ENCODE data around the gene PTPRS.

DNA sequence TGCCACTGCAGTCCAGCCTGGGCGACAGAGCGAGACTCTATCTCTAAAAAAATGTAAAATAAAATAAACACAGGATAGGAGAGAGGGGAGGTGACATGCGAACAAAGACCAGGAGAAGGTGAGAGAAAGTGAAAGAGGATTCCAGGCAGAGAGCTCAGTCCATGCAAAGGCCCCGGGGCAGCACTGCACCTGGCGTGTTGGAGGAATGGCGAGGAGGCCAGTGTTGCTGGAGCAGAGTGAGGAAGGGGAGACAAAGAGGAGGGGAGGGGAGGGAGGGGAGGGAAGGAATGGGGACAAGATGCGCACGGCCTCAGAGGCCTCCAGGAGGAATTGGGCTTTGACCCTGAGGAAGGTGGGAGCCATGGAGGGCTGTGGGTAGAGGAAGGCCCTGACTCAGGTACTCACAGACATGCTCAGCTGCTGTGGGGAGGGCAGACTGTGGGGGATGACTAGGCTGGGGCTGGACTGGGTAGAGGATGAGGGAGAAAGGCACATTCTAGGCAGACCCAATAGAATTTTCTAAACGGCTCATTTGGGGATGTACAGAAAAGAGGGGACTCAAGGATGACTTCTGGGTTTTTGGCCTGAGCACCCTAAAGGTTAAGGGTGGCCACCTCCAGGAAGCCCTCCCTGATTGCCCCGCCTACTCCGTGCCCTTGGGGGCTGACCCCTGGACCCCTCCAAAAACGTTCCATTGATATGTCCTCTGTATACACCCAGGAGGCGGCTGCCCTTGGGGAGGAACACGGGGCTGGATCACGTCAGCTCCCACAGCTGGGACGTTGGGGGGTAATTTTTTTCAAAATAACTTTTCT lies 43.9 kb downstream of the PTPRS start:
- TF ChIP-seq, protein P1, sequence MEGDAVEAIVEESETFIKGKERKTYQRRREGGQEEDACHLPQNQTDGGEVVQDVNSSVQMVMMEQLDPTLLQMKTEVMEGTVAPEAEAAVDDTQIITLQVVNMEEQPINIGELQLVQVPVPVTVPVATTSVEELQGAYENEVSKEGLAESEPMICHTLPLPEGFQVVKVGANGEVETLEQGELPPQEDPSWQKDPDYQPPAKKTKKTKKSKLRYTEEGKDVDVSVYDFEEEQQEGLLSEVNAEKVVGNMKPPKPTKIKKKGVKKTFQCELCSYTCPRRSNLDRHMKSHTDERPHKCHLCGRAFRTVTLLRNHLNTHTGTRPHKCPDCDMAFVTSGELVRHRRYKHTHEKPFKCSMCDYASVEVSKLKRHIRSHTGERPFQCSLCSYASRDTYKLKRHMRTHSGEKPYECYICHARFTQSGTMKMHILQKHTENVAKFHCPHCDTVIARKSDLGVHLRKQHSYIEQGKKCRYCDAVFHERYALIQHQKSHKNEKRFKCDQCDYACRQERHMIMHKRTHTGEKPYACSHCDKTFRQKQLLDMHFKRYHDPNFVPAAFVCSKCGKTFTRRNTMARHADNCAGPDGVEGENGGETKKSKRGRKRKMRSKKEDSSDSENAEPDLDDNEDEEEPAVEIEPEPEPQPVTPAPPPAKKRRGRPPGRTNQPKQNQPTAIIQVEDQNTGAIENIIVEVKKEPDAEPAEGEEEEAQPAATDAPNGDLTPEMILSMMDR (IDR thresholded peaks at IDR 0.05), result no peak
- no peak for TF ChIP-seq ZFX (IDR thresholded peaks at IDR 0.05; ENCODE audit: borderline replicate concordance)

All from 22Rv1 (cell line).